Measurements from ENCODE around the gene SLC39A3. TPM values are rescaled to one million over a fixed set of nuclear protein-coding genes. Genes with fewer than 3 reads are reported as not detected.

Gene SLC39A3
- total and polyA plus RNA-seq, 10 of the 15 experiments (the other 5 are each of a cell fraction or from before 2014, with no cell fraction given), result 0.63 to 67.1 (median 51.2) TPM

DNA sequence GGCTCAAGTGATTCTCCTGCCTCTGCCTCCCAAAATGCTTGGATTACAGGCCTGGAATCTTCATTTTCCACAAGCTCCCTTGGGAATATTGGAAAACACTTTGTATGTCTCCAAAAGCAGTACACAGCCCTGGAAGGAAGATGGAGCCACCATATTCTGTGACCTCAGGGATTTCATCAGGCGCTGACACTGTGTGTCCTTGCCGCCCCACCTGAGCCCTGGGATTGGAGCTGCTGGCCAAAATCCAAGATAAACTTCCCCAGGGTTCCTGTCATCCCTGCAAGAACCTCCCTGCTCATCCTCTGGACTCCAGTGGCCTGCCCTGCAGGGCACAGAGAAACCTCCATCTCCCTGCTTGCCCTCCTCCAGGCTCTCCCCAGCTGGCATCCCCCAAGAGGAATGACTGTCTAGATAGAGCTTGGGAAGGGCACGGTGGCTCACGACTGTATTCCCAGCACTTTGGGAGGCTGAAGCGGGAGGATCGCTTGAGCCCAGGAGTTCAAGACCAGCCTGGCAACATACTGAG, 36.1 kb downstream of the SLC39A3 start (continued):
- no peak for TF ChIP-seq E2F4 (IDR thresholded peaks at IDR 0.05; ENCODE audit: low read depth, low read length)
- no peak for TF ChIP-seq KDM1A (IDR thresholded peaks at IDR 0.05; ENCODE audit: borderline replicate concordance)
- TF ChIP-seq, protein P1, sequence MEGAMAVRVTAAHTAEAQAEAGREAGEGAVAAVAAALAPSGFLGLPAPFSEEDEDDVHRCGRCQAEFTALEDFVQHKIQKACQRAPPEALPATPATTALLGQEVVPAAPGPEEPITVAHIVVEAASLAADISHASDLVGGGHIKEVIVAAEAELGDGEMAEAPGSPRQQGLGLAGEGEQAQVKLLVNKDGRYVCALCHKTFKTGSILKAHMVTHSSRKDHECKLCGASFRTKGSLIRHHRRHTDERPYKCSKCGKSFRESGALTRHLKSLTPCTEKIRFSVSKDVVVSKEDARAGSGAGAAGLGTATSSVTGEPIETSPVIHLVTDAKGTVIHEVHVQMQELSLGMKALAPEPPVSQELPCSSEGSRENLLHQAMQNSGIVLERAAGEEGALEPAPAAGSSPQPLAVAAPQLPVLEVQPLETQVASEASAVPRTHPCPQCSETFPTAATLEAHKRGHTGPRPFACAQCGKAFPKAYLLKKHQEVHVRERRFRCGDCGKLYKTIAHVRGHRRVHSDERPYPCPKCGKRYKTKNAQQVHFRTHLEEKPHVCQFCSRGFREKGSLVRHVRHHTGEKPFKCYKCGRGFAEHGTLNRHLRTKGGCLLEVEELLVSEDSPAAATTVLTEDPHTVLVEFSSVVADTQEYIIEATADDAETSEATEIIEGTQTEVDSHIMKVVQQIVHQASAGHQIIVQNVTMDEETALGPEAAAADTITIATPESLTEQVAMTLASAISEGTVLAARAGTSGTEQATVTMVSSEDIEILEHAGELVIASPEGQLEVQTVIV (IDR thresholded peaks at IDR 0.05; ENCODE audit: borderline replicate concordance, partially characterized antibody), result no peak
- no peak for TF ChIP-seq ZZZ3 (IDR thresholded peaks at IDR 0.05; ENCODE audit: control insufficient read depth, insufficient read length, low read depth)
- TF ChIP-seq SKIL (IDR thresholded peaks at IDR 0.05; ENCODE audit: low read depth, poor library complexity, severe bottlenecking), result no peak
- no peak for TF ChIP-seq POU2F2 (IDR thresholded peaks at IDR 0.05; ENCODE audit: borderline replicate concordance, low read depth, low read length)
- TF ChIP-seq RCOR1 (conservative IDR thresholded peaks at IDR 0.05; ENCODE audit: low read depth, low read length), result no peak
- no peak for TF ChIP-seq POLR2AphosphoS5 (IDR thresholded peaks at IDR 0.05; ENCODE audit: low read length)
- TF ChIP-seq ZNF687 (IDR thresholded peaks at IDR 0.05), result no peak

Measured in GM12878 (cell line).